Skin of body (tissue), 2 donors: Measurements from ENCODE around the gene TMEM129. TPM values are rescaled to one million over a fixed set of nuclear protein-coding genes. Genes with fewer than 3 reads are reported as not detected.

Experiments
- DNase-seq: peaks from one replicate; lab custom pipeline; 2025; lab: John Stamatoyannopoulos, UW
- total RNA-seq: library from RNA; depleted of rRNA; stranded (reverse); fragments of >200 nt; gene quantifications from one replicate; pipeline ENCODE4 v1.2.3, GENCODE V29; 2014

The TMEM129 gene
- total RNA-seq, 1 donor from 2014 or later = 9.2 TPM

DNA sequence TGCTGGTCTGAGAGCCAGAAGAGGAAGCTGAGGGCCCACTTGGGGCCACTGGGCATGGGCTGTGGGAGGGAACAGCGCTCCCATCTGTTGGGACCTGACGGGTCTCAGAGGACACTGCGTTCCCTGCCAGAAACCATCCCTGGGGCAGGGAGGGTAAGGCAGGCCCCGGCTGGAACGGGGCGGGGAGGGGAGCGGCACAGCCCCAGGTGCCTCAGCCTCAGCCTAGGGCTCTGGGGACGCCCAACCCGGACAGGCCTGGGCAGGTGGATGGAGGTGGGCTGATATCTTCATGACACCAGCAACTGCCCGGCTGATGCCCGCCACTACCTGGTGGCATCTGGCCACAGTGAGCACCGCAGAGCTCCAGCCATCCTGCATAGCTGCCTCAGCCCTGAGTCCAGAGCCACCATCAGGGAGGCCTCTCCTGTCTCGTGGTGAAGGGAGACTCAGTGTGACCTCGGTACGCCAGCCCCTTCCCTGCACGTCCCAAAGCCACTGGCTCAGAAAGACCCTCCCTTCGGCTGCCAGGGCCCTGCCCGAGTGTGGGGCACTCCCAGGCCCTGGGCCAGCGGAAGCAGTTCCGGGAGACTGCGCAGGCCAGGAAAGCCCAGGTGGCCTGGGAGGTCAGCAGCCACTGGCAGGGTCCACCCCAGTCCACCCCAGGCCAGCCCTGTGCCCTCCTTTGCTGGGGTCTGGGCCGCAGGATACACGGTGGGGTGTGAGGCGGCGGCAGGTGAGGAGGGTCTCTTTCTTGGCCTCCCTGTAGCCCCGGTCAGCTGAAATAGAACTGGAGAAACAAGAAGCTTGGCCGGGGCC is 37.4 kb upstream of the TMEM129 start:
- no peak for DNase-seq

DNA sequence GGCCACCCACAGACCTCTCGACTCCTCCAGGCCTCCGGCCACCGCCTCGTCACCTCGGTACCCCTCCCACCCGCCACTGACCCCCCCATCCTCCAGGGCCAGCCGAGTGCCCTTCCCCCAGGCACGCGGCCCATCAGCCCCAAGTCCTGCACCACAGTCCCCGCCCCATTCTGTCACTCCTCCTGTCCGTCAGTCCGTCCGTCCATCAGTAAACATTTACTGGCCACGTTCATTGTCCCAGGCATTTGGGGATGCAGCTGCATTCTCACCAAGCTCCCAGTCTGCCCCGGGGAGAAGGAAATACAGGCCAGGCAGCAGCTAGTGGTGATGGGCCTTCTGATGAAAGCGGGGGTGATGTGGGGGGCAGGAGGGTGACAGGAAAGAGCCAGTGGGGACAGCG is 36.7 kb upstream of the TMEM129 start:
- DNase-seq = no peak

DNA sequence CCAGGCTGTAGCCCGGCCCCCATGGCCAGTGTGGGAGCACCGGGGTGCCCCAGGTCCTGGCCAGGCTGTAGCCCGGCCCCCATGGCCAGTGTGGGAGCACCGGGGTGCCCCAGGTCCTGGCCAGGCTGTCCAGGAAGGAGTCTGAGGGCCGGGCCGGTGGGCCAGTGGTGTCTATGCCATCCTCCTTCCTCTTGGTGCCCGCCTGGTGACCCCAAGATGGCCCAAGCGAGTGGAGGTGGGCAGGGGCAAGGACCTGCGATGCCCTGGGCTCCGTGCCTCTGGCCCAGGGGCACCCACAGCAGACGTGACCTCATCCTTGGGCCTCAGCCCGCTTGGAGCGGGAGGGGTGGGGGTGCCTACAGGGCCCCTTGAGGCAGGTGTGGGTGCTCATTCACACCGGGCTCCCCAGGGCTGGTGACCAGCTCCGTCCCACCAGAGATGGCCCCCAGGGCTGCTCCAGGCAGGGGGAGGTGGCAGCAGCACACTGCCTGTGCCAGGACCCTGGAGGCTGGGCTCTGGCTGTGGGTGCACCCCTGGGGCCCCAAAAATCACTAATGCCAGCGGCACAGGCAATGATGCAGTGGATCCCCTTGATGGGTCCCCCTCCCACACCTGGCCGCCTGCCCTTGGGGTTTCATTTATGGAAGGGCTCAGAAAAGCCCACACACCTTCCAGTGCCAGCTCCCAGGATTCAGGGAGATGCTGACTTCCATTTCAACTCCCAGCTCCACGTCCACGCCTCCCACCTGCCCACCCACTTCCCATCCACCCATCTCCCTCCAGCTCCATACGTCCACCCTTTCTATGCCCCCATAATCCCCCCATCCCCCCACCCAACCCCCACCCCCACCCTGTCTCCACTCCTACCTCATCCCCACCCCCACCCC is 36.0 kb upstream of the TMEM129 start:
- DNase-seq = no peak

DNA sequence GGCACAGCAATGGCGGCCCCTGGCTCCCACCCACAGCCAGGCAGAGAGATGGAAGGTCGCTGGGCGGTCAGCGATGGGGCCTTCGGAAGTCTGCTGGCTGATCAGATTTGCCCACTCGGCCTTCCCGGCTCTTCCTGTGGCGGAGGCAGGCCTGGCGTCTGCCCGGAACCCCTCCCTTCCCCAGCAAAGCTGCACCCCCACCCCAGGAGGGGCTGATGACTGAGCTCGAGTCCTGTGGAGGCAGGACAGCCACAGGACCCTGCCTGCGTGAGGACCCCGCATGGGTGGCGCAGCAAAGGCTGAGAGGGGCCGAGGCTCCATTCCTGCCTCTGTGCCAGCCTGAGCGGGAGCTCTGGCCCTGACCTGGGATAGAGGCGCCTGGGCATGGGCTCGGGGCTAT is 35.0 kb upstream of the TMEM129 start:
- no peak for DNase-seq

DNA sequence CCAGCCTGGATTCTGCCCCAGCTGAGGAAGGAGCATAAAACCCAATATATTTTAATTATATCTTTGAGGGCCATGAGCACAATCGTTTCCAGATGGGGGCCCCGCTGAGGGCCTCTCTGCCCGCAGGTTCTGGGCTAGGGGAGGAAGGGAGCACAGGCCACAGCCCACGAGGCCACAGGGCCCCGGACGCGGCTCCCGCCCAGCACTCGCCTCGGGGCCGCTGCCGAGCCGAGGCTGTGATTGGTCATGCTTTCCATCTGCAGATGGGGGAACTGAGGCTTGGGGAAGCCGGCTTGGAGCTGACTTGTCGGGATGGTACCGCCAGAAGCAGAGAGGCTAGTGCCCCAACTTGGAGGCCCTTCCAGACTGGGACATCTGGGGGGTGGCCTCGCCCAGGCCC is 34.2 kb upstream of the TMEM129 start:
- no peak for DNase-seq

DNA sequence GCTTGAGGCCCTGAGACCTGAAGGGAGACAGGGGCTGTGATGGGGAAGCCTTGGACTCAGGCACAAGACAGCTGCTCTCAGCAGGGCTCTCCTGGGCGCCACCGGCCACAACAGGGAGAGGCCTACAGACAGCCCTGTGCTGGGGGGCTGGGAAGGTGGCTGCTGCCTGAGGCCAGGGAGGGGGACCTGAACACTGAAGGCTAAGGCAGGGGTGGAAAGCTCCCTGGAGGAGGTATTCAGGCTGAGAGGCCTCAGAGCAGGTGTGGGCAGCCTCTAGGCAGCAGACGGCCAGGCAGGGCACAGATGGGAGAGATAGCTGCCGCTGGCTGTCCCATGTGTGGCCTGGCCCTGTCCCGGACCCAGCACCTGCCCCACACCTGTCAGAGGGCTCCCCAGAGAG is 33.2 kb upstream of the TMEM129 start:
- DNase-seq = no peak

DNA sequence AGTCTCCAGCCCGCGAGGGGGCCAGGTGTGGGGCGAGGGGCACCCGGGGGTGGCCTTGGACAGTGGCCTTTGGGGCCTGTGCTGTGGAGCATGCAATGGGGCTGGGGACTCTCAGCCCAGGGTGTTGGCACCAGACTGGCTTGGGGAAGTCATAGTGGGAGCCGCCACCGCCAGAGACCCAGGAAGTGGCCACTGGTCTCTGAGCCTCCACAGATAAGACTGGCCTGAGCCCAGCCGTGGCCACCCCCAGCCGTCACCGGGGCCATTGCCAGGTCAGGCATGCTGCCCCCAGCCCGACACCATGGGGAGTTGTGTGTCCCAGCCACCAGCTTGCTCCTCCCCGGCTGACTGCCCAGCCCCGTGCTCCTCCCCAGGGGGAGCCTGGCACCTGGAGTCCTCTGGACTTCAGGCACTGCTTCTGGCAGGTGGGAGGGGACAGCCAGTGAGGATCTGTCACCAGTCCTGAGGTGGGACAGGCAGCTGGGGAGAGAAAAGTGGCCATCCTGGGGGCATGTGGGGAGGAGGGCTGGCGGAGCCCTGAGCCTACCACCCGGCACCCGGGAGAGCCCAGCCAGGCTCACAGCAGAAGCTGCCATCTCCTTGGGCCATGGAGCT is 32.7 kb upstream of the TMEM129 start:
- DNase-seq = no peak

DNA sequence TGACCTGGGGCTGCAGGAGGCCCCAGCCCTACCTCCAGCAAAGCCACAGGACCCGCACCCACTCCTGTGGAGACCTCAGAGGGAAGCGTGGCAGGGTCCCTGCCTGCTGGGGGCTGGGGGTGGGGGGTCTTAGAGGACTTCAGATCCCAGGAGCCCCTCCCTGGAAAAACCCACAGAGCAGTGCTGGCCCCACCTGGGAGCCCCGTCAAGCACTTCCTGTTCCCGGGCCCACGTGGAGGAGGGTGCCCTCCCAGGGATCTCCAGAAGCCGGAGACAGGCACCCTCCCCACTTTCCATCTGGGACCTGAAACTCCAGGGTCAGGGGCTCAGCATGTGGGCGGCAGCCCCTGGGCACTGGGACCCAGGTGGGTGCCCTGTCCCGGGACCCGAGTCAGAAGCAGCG is 32.2 kb upstream of the TMEM129 start:
- DNase-seq = no peak

DNA sequence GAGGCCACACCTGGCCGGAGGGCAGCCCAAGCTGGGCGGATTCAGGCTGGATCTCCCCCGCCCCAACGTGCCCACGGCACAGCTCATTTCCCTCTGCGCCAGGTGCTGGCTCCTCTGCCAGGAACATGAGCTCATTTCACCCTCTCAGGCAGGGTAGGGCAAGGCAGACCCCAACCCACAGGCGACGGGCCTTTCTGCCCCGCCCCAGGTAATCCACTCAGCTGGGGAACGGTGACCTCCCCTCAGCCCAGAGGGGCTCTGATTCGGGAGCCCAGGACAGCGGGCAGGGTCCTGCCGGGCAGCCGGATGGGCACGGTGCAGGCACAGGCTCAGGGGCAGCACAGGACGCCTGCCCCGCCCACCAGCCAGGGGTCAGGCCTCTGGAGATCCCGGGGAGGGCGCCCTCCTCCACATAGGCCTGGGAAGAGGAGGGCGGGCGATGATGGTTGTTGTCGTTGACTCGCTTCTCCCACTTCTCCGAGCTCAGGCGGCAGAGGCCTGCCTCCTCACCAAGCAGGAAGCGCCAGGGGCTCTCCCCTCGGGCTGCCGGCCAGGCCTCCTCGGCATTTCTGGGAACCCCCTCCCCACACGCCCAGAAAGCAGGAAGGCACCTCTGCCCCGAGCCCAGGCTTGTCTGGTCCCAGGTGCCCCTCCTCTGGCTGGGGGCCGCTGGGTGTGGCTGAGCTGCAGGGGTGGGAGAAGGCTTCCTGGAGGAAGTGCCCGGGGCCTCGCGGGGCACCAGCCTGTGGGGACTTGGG is 31.3 kb upstream of the TMEM129 start:
- DNase-seq = no peak

DNA sequence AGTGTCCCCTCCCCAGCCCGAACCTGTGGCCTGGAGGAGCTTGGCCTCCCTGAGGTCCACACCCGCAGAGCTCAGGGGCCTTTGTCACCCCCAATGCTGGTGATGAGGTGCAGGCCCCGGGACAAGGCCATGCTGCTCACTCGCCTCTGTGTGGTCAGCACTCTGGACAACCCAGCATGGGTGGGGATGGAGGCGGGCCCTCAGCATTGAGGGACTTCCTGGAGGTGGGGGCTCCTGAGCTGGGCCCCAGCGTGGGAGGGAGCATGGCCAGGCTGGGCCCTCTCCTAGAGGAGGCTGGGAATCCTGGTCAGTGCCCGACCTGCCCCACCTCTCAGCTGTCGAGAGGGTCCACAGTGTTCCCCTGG is 30.8 kb upstream of the TMEM129 start:
- no peak for DNase-seq

DNA sequence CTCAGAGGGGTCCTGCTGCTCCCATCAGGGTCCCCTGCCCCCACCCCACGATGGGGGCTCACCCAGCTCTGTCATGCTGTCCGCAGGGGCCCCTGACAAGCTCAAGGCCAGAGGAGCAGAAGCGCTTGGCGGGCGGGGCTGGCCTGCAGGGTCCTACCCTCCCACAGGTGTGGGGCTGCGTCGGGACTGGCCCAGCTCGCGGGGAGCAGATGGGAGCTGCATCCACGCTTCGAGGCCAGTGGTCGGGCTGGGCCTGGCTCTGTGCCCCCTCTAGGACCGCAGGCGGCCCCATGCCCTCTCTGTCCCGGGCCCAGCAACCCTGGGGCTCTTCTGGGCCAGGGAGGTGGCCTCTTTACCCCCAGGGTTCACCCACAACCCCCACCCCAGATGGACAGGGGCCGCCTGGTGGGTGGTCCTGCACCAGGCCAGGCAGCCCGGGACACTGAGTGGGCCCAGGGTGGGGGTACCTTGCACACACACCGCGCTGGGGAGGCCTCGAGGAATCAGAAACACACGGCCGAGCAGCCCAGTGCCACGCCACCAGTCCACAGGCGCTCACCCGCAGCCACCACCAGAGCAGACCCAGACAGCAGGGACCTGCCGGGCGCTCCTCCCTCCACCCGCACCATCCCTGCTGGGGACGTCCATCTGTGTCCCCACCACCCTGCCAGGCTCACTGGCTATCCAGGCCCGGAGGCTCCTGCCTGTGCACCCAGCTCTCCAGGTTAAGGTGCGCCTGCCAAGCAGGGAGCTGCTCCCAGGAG is 30.2 kb upstream of the TMEM129 start:
- DNase-seq = no peak

DNA sequence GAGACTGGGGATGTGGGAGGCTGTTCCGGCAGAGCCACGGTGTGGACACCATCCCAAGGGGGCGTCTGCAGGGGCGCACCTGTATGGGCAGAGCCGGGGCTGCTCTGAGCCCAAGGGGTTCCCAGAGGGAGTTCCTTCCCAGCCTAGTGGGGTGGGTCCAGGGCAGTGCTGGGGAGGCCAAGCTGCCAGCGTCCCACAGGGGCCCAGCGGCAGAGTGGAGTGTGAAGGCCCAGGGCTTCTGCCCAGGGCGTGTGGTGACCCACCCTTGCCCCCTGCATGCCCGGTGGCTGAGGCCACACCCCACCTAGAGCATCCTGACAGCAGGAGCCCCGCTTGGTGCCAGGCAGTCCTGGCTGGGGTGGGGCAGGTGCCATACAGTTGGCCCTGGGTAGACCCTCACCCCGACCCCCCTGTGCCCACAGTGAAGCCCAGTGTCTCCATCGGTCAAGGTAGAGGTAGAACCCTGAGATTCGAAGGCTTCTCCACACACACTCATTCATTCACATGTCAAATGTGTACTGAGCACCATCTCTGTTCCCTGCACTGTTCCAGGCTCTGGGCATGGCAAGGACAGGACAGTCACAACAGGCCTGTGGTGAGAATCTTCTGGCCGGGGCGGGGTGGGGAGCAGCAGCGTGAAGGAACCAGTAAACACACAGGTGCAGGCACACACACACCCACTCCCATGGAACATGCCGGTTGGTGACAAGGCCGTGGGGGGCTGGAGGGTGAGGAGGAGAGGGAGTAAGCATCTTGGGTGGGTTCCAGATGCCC is 29.4 kb upstream of the TMEM129 start:
- no peak for DNase-seq

DNA sequence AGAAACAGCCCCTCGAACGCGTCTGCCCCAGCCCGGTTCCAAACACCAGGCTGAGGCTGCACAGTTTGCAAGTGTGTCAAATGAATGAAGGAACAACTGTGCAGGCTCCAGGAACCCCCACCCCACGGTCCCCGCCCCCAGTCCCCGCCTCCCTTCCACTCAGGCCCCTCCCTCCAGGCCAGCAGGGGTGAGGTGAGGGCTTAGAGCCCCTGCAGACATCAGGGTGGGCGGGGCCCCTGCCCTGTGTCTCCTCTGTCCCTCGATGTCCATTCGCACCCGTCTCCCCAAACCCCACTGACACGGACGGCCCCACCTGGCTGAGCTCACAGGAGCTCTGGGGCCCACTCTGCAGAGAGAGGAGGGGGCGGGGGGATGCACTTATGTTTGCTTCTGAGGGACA is 28.7 kb upstream of the TMEM129 start:
- DNase-seq = no peak

DNA sequence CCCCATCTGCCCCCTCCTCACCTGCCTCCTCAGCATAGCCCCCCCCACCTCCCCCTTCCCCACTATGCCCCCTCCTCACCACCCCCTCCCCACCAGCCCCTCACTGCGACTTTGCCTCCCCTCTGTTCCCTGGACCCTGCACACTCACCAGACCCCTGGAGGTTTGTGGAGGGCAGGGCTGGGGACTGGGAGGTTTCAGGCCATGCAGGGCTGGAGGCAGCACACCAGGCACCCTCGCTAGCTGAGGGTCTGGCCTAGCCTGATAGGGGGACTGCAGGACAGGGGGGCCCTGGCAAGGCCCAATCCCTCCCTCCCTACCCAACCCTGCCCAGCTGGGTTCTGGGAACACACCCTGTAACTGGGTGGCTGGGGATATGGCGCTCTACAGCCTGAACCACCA is 28.2 kb upstream of the TMEM129 start:
- no peak for DNase-seq

DNA sequence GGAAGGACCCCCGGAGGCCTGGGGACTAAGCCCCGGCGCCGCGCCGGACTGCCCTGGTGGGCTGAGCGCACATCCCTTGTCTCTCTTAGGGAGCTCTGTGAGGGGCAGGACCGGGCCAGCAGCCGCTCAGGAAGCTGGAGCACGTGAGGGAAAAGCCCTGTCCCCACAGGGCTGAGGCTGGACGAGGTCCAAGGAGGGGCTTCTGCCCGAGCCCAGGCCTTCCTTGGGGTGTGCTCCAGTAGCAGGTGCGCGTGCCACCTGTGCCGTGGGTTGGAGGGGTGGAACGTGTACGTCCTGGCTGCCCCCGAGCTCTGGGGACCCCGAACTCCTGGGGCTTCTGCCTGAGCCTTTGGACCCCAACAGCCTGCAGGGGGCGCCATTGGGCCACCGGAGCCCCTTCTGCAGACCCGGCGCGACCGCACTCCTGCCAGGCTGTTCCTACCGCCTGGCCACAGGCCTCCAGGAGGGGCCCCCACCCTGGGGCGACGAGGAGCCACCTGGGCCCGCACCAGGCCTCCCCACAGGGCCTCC is 27.4 kb upstream of the TMEM129 start:
- DNase-seq = no peak

DNA sequence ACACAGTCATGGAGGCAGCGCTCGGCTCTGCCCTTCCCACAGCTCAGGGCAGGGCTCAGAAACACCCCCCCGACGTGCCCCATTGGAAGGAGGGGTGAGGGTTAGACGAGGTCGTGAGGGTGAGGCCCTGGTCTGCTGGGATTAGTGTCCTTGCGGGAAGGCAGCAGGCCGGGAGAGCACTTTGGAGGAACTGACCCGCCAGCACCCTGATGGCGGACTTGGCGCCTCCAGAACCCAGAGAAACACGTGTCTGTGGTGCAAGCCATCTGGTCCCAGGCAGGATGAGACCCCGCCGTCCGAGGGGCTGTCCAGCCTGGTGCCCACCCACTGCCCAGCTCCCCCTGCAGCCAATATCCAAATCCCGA is 26.5 kb upstream of the TMEM129 start:
- DNase-seq = no peak

DNA sequence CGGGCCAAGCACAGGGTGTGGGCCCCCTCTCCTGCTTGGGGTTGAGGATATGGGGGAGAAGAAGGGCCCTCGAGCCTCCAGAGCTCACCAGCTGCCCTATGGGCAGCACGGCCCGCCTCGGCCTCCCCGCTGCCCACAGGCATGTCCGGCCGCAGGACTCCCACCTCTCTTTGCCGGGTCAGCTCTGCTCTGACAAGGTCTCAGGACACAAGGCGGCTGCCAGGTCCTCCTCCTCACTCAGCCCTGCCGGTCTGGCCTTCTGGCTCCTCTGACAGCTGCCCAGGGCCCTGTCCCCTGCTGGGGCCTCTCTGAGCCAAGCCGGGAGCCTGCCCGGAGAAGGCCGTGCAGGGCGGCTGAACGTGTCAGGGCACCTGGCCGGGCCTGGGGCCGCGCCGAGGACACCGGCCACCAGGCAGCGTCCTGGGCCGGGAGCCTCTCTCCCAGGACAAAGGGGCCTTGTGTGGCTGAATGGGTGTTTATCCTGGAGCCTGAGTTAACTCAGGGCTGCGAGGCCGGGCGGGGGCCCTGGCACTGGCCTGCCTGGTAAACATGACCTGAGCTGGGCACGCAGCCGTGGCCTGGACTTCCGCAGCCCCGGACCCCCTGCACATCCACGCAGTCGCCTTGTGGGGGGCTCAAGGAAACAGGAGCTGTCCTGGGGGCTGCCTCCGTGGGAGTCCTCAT is 25.9 kb upstream of the TMEM129 start:
- DNase-seq = no peak

DNA sequence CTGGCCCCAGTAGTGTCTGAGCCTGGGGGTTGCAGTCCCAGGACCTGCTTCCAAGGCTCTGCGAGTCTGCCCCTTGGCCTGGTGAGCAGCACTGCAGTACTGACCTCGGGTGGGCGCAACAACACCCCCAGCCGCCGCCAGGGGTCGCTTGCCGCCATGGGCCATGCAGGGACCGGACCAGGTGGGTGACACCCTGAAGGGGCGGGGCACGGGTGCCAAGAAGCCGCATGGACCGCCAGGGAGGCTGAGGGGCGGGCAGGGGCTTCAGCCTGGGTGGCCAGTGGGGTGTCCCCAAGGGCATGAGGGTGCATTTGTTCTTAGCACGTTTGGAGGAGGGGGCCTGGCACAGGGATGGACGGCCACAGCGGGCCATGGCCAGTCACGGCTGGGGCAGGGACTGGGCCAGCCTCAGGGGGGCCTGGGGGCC is 25.2 kb upstream of the TMEM129 start:
- no peak for DNase-seq

DNA sequence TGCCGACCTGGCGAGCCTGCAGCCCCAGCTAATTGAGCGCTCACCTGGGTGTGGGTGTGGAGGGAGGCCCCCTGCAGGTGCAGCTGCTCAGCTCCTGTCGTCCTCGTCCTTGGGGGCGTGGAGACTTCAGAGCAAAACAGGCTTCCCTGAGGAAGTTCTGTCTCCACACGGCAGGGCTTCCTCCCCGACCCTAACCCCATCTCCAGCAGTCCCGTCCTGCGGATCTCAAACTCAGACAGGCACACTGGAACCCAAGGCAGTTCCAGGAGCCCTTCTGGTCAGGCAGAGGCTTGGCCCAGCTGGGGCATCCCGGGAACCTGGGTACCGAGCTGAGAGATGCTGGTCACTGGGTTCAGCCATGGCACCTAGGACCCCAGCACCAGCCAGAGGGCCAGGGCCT is 24.6 kb upstream of the TMEM129 start:
- DNase-seq = no peak
